HFF-Myc (cell line): Measurements from ENCODE around the gene ANKRD13C.

Experiments
- DNase-seq: peaks from one replicate; pipeline ENCODE4 v3.0.0-alpha.2; 2011; ENCODE audit warnings: low read depth; ENCODE audit errors: extremely low read depth
- H3K4me3 ChIP-seq: replicated peaks from 2 replicates; pipeline ENCODE4 v1.5.1; 2011; ENCODE audit warnings: low read depth, mild to moderate bottlenecking, control low read depth, low read length
- CTCF ChIP-seq: IDR thresholded peaks from 2 replicates; pipeline ENCODE4 v1.5.1; 2012; ENCODE audit warnings: mild to moderate bottlenecking, low read depth, low read length, control low read depth; ENCODE audit errors: missing control alignments

Gene ANKRD13C

DNA sequence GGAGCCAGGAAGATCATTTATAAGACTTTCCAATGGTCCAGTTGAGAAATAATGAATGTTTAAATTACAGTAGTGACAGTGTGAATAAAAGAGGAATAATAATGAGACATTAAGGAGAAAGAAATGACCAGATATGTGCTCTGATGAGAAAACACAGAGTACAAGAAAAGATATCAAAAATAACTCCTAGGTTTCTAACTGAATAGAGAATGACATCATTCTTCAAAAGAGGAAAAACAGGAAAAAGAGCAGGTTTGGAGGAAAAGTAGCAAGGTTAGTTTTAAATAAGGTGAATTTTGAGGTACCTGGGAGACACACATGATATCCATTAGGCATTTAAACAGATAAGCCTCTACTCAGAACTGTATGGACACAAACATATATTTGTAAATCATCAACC, 55.0 kb downstream of the ANKRD13C start:
- H3K4me3 ChIP-seq: no peak overlapping the region
- TF ChIP-seq CTCF: no peak
- no peak for DNase-seq

- no peak overlapping the region for H3K4me3 ChIP-seq
- DNase-seq: no peak
- no peak for TF ChIP-seq CTCF
These were observed 58.8 kb downstream of the ANKRD13C start for GRCh38 chr1:70295749-70296148.

GRCh38 chr1:70293186-70293843, 61.2 kb downstream of the ANKRD13C start:
- H3K4me3 ChIP-seq: no peak overlapping the region
- no peak for DNase-seq
- no peak for TF ChIP-seq CTCF

- DNase-seq: no peak
- TF ChIP-seq CTCF: no peak
- no peak overlapping the region for H3K4me3 ChIP-seq
These were observed 64.3 kb downstream of the ANKRD13C start for GRCh38 chr1:70290218-70290617.

- no peak for DNase-seq
- no peak overlapping the region for H3K4me3 ChIP-seq
- TF ChIP-seq CTCF: no peak
These were observed 66.4 kb downstream of the ANKRD13C start for GRCh38 chr1:70288166-70288565.

DNA sequence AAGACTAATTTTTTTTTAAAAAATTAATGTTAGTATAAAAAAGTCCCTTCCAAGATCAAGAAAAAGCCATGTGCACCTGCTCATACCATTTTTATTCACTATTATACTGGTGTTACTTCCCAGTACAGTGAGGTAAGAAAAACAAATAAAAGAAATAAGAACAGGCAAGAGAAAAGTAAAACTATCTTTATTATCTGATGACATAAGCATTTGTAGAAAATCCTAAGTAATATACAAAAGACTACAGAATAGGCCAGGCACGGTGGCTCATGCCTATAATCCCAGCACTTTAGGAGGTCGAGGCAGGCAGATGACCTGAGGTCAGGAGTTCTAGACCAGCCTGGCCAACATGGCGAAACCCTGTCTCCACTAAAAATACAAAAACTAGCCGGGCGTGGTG, 68.1 kb downstream of the ANKRD13C start:
- DNase-seq: no peak
- no peak for TF ChIP-seq CTCF
- no peak overlapping the region for H3K4me3 ChIP-seq

GRCh38 chr1:70284366-70284765, 70.2 kb downstream of the ANKRD13C start:
- TF ChIP-seq CTCF: no peak
- DNase-seq: no peak
- no peak overlapping the region for H3K4me3 ChIP-seq
